ENCODE data around the gene DHX58.

- TF ChIP-seq, protein P1, sequence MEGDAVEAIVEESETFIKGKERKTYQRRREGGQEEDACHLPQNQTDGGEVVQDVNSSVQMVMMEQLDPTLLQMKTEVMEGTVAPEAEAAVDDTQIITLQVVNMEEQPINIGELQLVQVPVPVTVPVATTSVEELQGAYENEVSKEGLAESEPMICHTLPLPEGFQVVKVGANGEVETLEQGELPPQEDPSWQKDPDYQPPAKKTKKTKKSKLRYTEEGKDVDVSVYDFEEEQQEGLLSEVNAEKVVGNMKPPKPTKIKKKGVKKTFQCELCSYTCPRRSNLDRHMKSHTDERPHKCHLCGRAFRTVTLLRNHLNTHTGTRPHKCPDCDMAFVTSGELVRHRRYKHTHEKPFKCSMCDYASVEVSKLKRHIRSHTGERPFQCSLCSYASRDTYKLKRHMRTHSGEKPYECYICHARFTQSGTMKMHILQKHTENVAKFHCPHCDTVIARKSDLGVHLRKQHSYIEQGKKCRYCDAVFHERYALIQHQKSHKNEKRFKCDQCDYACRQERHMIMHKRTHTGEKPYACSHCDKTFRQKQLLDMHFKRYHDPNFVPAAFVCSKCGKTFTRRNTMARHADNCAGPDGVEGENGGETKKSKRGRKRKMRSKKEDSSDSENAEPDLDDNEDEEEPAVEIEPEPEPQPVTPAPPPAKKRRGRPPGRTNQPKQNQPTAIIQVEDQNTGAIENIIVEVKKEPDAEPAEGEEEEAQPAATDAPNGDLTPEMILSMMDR (conservative IDR thresholded peaks at IDR 0.05 in 1 of 2, IDR thresholded peaks at IDR 0.05 in 1 of 2; ENCODE audit: extremely low read depth in 1 of 2, insufficient read depth in 1 of 2, low read depth in 1 of 2, low read length in 2 of 2), result no peak
- TF ChIP-seq EZH2 (IDR thresholded peaks at IDR 0.05; ENCODE audit: borderline replicate concordance, low read length), result no peak
Observed at GRCh38 chr17:42088736-42089135, 23.8 kb downstream of the DHX58 start.

All from mammary epithelial cell (primary cell).